A549 (cell line): Measurements from ENCODE around the gene FER.
"Not testable (repeated sequence)": the region's sequence is repeated elsewhere in the genome, so short reads cannot be mapped to it uniquely, and the experiment has no call there.

Experiments
- CBX8 ChIP-seq: fragments of 200-600 bp; sonication (generic); IDR thresholded peaks from 2 replicates; pipeline ENCODE4 v1.6.1; 2016
- HOXB13 ChIP-seq: fragments of 250-450 bp; sonication (Bioruptor Pico); IDR thresholded peaks from 2 replicates; pipeline ENCODE4 v1.5.0; 2020; ENCODE audit warnings: low read depth, mild to moderate bottlenecking, moderate library complexity
- JUN ChIP-seq, 2 experiments: fragments of >200 bp; sonication (Bioruptor Twin); formaldehyde crosslinking; IDR thresholded peaks; 2 replicates in 1 of 2; 3 replicates in 1 of 2; pipeline ENCODE4 v1.6.1; 2016 to 2017
- MAFK ChIP-seq: fragments of 450-650 bp; IDR thresholded peaks from 2 replicates; pipeline ENCODE4 v1.6.1; 2014; ENCODE audit not compliant: partially characterized antibody
- MYC ChIP-seq: IDR thresholded peaks from 2 replicates; pipeline ENCODE4 v1.6.1; 2012; ENCODE audit warnings: mild to moderate bottlenecking, inconsistent platforms, low read length, improper control_type of control experiment, borderline replicate concordance
- POLR2A ChIP-seq: IDR thresholded peaks from 2 replicates; pipeline ENCODE4 v1.6.1; 2012; ENCODE audit warnings: mild to moderate bottlenecking, low read length
- SMC3 ChIP-seq: fragments of >200 bp; sonication (Bioruptor Twin); formaldehyde crosslinking; IDR thresholded peaks from 3 replicates; pipeline ENCODE4 v1.6.1; 2018; ENCODE audit warnings: inconsistent platforms
- ZC3H11A ChIP-seq: fragments of 450-650 bp; IDR thresholded peaks from 2 replicates; pipeline ENCODE4 v1.6.1; 2014; ENCODE audit warnings: antibody characterized with exemption, mild to moderate bottlenecking
- TF ChIP-seq, protein P1 (sequence below): IDR thresholded peaks from 2 replicates; pipeline ENCODE4 v1.6.1; 2012; ENCODE audit warnings: low read depth, borderline replicate concordance
- TF ChIP-seq, protein P2 (sequence below): fragments of >200 bp; sonication (Bioruptor Twin); formaldehyde crosslinking; IDR thresholded peaks from 3 replicates; pipeline ENCODE4 v1.5.1; 2016
- TF ChIP-seq, protein P3 (sequence below): fragments of 450-650 bp; IDR thresholded peaks from 2 replicates; pipeline ENCODE4 v1.6.1; 2014; ENCODE audit warnings: antibody characterized with exemption

DNA sequence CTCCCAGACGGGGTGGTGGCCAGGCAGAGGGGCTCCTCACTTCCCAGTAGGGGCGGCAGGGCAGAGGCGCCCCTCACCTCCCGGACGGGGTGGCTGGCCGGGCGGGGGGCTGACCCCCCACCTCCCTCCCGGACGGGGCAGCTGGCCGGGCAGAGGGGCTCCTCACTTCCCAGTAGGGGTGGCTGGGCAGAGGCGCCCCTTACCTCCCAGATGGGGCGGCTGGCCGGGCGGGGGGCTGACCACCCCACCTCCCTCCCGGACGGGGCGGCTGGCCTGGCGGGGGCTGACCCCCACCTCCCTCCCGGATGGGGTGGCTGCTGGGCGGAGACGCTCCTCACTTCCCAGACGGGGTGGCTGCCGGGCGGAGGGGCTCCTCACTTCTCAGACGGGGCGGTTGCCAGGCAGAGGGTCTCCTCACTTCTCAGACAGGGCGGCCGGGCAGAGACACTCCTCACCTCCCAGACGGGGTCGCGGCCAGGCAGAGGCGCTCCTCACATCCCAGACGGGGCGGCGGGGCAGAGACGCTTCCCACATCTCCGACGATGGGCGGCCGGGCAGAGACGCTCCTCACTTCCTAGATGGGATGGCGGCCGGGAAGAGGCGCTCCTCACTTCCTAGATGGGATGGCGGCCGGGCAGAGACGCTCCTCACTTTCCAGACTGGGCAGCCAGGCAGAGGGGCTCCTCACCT lies 244.8 kb downstream of the FER start:
- TF ChIP-seq MYC; POLR2A; MAFK; HOXB13 (CRISPR knock-in tag); SMC3; ZC3H11A; JUN (IDR thresholded peaks at IDR 0.05); CBX8: not testable (repeated sequence)
- TF ChIP-seq, protein P1, sequence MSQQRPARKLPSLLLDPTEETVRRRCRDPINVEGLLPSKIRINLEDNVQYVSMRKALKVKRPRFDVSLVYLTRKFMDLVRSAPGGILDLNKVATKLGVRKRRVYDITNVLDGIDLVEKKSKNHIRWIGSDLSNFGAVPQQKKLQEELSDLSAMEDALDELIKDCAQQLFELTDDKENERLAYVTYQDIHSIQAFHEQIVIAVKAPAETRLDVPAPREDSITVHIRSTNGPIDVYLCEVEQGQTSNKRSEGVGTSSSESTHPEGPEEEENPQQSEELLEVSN, result not testable (repeated sequence)
- TF ChIP-seq, protein P2, sequence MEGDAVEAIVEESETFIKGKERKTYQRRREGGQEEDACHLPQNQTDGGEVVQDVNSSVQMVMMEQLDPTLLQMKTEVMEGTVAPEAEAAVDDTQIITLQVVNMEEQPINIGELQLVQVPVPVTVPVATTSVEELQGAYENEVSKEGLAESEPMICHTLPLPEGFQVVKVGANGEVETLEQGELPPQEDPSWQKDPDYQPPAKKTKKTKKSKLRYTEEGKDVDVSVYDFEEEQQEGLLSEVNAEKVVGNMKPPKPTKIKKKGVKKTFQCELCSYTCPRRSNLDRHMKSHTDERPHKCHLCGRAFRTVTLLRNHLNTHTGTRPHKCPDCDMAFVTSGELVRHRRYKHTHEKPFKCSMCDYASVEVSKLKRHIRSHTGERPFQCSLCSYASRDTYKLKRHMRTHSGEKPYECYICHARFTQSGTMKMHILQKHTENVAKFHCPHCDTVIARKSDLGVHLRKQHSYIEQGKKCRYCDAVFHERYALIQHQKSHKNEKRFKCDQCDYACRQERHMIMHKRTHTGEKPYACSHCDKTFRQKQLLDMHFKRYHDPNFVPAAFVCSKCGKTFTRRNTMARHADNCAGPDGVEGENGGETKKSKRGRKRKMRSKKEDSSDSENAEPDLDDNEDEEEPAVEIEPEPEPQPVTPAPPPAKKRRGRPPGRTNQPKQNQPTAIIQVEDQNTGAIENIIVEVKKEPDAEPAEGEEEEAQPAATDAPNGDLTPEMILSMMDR, result not testable (repeated sequence)
- TF ChIP-seq, protein P3, sequence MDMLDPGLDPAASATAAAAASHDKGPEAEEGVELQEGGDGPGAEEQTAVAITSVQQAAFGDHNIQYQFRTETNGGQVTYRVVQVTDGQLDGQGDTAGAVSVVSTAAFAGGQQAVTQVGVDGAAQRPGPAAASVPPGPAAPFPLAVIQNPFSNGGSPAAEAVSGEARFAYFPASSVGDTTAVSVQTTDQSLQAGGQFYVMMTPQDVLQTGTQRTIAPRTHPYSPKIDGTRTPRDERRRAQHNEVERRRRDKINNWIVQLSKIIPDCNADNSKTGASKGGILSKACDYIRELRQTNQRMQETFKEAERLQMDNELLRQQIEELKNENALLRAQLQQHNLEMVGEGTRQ, result not testable (repeated sequence)
